GM18867 (cell line): ENCODE measurements around the gene ZNF182.
"Not testable (repeated sequence)": the region's sequence is repeated elsewhere in the genome, so short reads cannot be mapped to it uniquely, and the experiment has no call there.

Experiments used
- ATAC-seq: cut with Tn5 transposase; IDR thresholded peaks from one replicate; pipeline ENCODE4 v1.9.1; 2021; ENCODE audit warnings: mild to moderate bottlenecking, moderate library complexity; ENCODE audit not compliant: unreplicated experiment

ZNF182 gene

DNA sequence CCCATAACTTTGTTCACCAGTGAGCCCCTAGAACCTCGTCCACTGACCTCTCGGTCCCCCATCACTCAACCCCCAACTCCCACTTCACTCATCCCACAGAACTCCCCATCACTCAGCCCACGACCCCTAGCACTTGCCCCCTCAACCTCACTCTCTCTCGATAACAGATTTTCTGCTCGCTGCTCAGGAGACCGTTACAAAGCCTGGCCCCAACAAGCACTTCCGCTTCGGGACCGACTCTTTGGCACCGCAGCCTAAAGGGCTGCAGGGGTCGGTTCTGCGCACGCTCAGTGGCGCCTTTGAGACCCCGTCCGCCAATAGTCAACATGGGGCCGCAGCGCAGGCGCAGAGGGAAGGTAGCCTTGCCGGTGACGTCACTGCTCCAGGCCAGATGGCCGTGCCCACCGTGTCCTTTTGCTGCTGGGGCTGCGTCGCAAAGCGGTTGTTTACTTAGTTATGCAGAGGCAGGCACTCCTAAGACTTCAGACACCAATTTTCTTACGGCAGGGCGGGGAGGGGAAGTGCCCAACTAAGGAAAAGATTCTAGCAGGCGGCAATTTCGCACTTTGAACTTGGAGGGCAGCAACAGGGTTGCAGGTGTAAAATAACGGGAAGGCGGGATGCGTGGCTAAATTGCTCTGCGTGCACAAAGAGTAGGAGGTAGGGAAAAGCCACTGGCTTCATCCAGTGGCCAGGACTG is at the start of gene ZNF182:
Gene ZNF182 (minus strand): TSS at position 232 of the 700 bp plus-strand sequence. CDS start 1,380 bp downstream, outside the sequence.
- peak; percentile 91 for ATAC-seq

DNA sequence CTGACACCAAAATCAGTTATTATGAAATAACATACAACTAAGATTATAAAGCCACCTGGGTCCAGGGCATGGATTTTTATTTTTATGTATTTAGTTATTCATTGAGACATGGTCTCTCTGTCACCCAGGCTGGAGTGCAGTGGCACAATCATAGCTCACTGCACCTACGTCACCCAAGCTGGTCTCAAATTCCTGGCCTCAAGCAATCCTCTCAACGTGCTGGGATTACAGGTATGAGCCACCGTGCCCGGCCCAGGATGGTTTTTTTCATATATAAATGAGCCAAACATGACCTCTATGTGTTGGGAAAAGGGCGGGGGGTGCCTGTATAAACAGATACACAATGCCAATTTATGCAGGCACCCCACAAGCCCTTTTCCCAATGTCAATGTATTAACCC is 43.1 kb upstream of the ZNF182 start:
- no peak for ATAC-seq

DNA sequence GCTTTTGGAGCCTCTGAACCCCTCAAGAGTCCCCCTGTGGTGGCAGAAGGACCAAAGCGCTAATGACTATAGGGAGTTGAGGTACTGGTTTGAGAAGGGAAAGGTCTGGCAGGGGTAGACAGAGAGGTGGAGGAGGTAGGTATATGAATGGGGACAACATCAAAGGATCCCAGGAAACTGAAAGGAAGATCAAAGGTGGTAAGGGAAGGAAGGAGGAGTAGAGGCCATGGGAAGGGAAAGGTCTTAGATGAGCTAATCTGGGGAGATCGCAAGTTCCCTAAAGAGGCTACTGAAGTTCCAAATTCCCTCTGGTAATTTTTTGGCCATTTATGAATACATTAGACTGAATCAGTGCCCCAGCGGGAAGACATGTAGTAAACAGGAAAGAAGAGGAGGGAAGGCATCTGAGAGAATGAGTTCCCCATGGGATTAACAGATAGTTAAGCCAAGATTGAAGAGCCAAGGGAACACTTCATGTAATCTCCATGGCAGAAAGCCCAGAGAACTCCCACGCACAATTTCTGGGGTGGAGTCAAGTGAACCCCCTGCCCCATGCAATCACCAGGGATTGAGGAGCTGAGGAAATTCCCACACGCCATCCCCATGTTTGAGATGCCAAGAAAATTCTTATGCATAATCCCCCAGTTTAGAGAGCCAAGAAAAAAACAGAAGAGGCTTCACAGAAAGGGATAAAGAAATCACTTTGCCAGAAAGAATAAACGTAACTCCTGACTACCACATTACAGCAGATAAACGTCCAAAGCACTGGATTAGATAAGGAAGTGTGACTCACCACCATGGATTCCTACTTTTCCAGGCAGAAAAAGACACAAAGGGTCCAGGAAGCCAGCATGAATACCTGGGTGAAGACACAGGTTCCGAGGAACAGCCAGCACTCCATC is 41.9 kb upstream of the ZNF182 start:
- ATAC-seq: no peak

DNA sequence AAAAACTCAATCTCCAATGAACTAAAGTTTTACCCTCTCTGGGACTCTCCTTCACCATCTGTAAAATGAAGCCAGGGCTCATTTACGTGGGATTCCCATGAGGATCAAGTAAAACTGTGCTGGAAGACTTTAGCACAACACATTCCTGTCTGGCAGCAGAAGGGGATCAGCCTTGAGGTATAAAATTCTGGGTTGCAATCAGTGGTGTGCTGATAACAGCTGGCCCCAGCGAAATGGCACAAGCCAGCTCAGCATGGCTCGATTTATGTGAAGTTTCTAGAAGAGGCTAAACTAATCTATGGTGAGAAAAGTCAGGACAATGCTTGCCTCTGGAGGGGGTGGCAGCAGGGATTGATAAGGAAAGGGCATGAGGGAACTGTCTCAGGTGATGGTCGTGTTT is 39.3 kb upstream of the ZNF182 start:
- ATAC-seq: no peak

DNA sequence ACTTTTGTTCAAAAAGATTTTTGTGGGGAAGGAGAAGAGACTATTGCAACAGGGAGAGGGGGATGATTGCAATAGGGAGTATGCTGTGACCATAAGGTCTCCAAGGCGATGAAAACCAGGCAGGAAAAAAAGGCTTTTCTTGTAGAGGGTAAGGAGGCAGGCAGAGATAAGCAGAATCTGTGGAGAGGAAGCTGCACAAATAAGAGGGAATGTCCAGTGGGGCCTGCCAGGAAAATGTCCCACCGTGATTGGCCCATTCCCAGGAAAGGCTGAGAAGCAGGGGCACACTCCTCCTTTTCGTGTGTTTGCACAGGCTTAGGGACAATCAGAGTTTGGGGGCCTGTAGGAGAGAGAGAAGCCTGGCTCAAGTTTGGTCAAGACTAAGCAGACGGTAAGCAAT is 32.1 kb upstream of the ZNF182 start:
- ATAC-seq: no peak

DNA sequence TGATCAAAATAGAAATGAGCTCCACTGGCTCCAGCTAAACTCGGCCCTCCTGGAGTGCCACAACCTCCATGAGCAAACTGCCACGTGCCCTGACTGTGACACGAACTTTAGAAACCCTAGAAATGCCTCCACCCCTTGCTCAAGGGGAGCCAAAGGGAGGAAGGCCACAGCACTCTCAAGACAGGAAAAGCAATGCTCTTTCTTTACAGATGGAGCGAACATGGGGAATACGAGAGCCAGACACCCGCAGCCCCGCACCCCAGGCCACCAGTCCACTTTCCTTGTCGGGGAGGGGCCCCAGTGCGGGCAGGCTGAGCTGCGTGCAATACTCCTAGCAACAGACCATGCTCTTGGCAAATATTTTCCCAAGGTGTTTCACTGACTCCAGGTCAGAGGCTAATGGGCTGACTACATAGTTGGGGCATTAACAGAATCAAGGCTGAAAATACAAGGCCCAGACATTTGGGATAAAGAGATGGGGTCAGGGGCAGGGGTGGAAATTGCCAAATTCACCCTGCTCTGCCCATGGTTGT is 26.9 kb upstream of the ZNF182 start:
- not testable (repeated sequence) for ATAC-seq

DNA sequence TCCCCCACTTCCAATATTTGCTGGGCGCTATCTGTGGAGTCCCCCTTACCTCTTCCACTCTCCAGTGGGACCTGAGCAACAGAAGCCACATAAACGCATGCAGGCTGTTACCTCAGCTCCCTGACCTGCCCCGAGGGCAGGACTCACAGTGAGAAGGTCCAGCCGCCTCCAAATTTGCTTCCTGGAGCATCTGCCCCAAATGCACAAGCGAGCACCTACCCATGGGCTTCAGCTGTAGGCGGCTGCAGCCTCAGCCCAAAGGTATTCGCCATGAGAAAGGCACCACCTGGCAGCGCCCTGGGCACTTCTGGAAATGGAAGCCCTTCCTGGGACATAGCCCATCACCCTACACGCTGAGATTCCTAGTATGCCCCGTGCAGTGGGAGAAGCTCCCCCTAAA is 26.4 kb upstream of the ZNF182 start:
- no peak for ATAC-seq

DNA sequence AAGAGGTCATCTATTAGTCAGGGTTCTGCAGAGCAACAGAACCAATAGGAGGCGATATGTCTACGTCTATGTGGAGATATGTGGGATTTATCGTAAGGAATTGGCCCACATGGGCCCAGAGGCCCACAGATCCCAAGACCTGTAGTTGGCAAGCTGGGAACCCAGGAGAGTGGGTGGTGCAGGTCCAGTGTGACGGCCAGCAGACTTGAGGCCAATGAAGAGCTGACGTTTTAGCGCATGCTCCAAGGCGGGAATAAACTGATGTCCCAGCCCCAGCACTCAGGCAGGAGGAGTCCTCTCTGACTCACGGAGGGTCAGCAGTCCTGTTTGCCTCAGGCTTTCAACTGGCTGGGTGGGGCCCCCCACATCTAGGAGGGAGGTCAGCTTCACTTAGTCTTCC is 24.3 kb upstream of the ZNF182 start:
- ATAC-seq: no peak

DNA sequence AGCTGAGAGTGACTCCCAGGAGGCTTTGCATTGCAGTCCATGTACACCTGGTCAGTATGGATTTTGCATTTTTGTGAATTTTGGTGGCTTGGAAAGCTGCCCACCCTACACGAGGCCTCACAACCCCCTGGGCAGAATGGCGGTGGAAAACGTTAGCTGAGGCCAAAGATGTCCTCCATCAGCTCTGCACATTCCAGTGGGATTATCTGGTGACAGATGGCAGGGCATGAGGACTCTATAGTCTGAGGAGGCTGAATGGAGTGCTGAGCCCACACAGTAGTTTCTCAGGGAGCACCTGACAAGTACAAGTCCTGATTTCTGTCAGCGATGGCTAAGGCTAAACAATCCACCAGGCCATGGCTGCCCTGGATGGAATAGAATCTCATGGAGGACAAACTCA is 23.8 kb upstream of the ZNF182 start:
- not testable (repeated sequence) for ATAC-seq

DNA sequence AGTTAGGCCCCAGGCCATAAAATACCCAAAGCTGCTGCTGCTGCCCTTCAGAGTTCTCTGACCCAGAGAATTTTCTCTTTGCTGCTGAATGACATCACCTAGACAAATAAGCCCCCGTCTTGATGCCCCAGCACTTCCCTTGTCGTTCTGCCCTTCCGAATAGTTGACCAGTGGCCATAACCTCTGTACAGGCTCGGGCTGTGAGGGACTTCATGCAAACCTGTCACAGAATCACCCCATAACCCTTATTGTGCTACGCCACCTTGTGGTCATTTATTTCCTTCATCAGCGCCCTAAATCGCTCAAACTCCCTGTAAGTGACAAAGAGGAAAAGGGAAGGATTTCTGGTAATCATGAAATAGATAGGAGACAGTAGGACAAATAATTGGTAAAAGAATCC is 21.8 kb upstream of the ZNF182 start:
- ATAC-seq: peak; percentile 55

DNA sequence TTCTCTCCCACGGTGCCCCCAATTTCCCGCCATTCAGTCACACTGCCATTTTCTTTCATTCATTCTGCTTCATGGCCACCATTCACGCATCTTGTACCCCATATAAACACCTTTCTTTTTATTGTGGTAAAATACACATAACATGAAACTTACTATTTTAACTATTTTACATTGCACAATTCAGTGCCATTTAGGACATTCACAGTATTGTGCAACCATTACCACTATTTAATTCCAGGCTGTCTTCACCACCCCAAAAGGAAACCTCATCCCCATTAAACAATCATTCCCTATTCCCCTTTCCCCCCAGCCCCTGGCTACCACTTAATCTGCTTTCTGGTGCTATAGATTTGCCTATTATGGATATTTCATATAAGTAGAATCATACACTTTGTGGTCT is 18.9 kb upstream of the ZNF182 start:
- no peak for ATAC-seq

DNA sequence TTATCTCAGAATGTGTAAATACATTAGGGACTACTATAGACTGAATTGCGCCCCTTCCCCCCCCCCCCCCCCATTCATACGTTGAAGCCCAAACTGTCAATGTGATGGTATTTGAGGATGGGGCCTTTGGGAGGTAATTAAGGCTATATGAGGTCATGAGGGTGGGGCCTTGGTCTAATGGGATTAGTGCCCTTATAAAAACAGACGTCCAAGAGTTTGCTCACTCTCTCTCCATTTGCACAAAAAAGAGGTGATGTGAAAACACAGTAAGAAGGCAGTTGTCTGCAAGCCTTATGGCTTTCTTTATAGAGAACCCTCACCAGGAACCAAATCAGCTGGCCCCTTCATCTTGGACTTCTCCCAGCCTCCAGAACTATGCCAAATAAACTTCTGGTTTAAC is 18.3 kb upstream of the ZNF182 start:
- ATAC-seq: no peak

DNA sequence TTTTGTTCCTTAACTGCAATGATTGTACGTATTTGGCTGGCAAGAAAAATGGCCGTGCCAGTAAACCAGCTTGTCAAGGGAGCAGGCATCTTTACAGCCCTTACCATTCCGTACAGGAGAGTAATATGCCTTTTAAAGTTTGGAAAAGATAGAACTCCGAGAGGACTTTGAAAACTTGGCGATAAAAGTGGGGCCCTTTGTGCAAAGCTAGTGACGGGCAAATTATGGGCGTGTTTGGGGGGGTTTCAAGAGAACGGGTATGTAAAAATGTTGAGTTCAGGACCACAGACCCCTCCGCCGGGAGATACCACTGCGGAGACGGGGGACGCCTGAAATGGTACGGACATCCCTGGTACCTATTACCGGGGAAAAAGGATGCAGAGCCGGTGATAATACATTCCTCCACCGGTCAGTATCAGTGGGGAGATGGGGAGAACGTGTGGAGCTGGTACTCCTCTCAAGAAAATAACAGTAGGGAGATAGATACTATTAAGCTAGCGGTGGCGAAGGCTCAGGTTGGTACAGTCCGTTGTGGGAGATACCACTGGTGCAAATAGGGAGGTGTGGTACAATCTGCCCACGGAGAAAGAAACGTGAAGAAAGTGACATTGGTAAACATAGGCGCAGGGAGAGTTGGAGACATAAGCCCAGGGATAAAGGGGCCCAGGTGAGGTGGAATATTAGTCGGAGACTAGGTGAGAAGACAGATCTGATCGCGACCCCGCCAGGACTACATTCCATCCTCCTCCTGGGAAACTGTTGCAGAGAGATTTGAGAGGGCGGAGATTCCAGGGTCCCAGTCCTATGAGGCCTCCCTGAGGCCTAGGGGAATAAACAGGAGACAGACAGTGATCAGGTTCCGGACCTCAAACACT is 17.5 kb upstream of the ZNF182 start:
- ATAC-seq: peak; percentile 61

DNA sequence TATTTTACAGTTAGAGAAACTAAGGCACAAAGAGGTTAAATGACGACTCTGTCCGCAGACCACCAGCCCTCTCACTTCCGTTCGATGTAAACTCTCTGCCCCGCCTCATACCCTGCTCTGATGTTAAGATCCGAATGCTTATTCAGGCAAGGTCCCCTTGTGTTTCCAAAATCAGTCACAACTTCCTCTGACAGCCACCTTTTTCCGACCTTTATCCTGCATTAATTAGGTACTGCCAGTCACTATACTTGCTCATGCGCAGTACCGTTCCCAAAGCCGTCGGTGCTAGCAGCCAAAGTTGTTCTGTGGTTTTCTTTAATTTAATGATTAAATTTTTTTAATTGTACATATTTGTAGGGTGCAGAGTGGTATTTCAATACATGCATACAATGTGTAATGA is 16.7 kb upstream of the ZNF182 start:
- ATAC-seq: not testable (repeated sequence)

DNA sequence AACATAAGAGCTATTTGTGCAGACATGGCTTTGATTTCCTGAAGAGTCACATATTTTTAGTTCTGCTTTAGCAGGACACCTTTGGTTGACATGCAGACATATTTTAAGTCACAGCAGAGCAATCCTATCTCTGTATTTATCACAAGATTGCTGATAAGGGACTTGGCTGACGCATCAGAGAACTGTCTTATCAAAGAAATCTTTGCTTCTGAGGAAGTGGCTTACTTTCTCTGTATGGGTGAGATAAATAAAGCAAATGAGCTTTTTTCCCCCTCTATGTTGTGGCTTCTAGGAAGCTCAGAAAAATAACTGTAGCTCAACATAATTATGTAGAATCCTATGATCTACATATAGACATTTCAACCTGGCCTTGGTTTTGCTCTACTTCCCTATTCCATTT is 16.1 kb upstream of the ZNF182 start:
- not testable (repeated sequence) for ATAC-seq

DNA sequence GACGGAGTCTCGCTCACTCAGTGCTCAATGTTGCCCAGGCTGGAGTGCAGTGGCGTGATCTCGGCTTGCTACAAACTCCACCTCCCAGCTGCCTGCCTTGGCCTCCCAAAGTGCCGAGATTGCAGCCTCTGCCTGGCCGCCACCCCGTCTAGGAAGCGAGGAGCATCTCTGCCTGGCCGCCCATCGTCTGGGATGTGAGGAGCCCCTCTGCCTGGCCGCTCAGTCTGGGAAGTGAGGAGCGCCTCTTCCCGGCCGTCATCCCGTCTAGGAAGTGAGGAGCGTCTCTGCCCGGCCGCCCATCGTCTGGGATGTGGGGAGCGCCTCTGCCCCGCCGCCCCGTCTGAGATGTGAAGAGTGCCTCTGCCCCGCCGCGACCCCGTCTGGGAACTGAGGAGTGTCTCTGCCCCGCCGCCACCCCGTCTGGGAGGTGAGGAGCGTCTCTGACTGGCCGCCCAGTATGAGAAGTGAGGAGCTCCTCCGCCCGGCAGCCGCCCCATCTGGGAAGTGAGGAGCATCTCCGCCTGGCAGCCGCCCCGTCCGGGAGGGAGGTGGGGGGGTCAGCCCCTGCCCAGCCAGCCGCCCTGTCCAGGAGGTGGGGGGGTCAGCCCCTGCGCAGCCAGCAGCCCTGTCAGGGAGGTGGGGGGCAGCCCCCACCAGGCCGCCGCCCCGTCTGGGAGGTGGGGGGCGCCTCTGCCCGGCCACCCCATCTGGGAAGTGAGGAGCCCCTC is 13.0 kb upstream of the ZNF182 start:
- ATAC-seq: not testable (repeated sequence)

DNA sequence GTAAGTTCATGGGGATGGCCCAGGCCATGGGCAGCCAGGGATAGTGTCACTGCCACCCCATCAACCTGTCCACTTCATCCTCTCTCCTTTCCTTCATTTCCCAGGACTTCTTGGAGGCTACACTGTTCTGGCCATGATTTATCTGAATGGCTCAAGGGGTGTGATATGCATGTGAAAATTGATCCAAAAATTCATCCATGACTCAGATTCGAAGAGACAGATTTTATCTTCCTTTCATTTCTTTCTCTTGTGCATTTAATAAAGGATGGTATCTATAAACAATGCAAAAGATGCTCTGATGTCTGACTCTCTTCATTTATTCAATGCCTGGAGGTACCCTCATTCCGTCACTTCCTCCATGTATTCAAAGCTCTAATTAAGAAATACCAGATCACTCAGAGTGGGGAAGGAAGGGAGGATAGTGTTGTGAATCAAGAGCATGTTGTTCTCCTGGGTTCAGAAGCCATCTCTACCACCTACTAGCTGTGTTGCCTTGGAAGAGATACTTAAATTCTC is 5.7 kb upstream of the ZNF182 start:
- ATAC-seq: not testable (repeated sequence)

DNA sequence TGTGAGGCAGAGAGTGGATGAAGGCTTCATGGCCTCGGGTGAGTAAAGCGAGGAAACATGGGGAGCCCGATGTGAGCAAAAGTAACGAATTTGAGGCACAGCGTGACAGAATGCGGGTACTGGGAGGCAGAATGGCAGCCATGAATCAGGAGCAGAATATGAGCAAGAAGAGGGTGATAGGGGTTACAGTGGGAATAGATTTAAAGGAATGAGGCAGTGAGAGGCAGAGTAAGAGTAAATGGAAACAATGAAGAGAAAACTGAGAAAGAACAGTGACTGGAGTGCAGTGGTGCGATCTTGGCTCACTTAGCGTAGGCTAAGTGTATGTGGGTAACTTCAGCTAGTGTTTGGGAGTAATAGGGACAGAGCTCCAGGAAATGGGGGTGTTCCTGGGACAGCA is 2.9 kb upstream of the ZNF182 start, which contains the start of gene SPACA5:
Gene SPACA5 (plus strand): TSS at position 301 of the 400 bp plus-strand sequence. CDS start 815 bp downstream, outside the sequence.
- not testable (repeated sequence) for ATAC-seq

DNA sequence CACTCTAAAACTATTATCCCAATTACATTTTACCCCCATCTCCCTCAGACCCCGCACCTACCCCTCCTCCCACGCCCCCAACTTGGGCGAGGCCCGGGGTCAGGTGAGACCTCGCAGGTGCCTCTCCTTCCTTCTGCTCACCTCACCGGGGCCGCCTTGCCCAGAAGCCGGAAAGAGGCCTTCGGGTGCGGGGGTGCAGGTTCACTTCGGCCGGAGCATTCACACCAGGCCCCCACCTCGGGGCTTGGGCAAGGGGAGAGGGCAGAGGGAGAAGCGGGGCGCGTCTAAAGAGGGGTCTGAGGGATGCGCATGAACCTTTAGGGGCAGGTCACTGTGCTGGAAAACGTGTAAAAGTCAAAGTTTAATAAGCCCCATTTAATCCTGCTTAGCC is 427 bp downstream of the ZNF182 start:
- ATAC-seq: peak; percentile 28

DNA sequence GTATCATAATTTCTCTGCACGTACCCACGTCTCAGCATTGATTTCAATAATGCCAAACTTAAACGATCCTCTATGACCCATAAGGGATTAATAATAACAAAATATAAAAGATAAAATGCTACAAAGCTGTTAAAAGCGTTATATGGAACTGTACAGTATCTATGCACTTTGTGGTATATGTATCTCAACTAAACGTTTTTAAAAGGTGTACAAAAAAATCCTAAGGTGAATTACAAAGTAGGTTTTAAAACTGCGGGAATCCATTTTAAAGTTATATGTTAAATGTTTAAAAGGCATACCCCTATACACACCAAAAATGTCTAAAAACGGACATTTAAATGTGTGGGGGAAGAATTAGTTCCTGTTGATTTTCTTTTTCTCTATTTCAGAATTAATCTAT is 860 bp downstream of the ZNF182 start:
- ATAC-seq: no peak
